Stimulated activated CD8-positive, alpha-beta memory T cell treated with anti-CD3 and anti-CD28 coated beads, Interleukin-12 subunit alpha, Interleukin-12 subunit beta, amount 100 ng/mL, for 24 hours (primary cell): ENCODE data around the gene TMTC3.
"Not testable (repeated sequence)": the region's sequence is repeated elsewhere in the genome, so short reads cannot be mapped to it uniquely, and the experiment has no call there.

Experiments
- DNase-seq: peaks from one replicate; pipeline ENCODE4 v3.0.0-alpha.2; 2020; ENCODE audit errors: extremely low read depth

Gene TMTC3

DNA sequence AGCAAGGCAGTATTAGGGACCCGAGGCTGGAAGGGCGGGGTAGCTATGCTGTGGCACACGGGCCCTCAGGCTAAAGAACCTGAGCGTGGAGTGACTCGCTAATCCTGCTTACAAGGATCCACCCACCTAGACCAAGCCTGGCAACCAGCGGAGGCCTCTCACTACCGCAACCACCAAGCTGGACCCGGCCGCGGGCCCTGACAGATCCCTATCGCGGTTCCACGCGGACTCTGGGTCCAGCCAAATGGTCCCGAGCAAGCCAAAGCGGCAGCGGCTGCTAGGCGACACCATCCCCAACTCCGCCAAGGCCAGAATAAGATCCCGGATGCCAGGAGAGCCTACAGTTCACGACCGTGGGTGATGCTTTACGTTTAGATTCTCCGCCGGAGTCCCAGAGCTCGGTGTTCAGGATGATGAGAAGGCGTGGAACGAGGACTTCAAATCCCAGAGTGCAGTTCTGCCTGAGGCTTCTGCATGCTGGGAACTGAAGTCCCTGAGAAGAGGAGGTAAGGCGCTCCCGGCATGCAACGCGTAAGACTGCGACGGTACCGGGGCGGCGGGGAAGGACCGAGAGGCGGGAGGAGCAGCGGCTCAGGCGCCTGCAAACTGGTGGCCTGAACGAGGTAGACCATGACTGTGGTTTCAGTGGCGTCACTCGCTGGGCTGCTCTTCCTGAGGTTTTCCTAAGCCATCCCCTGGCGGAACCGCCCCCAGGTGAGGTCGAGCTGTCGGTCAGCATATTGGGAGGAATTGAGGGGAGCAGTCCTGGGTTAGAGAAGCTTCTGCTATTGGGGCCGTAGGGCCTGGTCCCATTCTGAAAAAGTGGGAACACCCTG lies at the start of gene TMTC3, which contains the start of gene CEP290:
Gene TMTC3, plus strand, starts transcription at position 534 of the 836 bp plus-strand sequence. CDS start 6,009 bp downstream, outside the sequence.
Gene CEP290, minus strand, starts transcription at position 315 of the 836 bp plus-strand sequence. CDS start 781 bp downstream, outside the sequence.
- peak; percentile 77 for DNase-seq

DNA sequence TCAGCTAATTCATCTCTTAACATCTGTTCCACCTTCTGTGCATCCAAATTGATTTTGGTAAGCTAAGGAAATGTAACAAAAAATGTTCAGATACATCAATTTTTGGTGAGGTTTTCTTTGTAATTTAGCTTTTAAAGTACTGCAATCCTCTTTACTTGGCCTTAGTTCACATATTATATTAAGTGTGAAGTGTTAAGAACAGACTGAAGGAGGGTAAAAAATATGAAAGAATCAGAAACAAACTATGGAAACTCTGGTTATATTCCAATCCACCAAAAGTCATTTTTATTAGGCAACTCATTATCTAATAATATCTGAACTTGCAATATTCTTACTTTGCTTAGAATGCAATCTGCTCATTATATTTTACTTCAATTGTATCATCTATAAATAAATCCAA lies 49.3 kb upstream of the TMTC3 start:
- DNase-seq, result no peak

DNA sequence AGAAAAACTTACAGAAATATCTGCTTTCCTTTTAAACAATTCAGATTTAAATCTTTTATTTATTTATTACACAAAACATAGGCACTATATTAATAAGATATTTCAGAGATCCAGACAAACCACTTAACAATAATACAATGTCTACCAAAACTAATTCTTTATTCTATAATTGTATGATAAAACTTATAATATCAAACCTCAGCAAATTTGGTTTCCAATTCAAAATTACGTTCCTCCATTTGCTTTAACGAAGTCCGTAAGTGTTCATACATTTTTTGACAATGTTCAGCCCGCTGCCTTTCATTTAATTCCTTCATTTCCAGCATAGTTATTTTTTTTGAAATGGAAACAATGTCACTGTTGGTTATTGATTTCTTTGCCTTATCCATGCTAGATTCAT lies 48.5 kb upstream of the TMTC3 start:
- DNase-seq, result no peak

DNA sequence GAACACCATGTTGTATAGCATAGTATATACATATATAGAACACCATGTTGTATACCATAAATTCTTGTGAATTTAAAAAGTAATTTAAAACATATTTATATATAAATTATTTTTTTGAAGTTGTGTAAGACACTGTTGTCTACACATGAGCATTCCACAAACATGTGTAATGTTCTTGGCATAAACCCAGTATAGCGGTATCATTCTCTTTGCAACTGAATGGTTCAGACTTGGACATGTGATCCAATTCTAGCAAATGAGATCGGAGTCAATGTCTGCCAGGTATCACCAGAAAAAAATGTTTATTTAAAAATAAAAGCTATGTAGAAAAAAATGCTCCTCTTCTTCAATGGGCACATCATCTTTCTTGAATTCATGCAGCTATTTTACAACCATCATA lies 34.1 kb upstream of the TMTC3 start:
- no peak for DNase-seq

DNA sequence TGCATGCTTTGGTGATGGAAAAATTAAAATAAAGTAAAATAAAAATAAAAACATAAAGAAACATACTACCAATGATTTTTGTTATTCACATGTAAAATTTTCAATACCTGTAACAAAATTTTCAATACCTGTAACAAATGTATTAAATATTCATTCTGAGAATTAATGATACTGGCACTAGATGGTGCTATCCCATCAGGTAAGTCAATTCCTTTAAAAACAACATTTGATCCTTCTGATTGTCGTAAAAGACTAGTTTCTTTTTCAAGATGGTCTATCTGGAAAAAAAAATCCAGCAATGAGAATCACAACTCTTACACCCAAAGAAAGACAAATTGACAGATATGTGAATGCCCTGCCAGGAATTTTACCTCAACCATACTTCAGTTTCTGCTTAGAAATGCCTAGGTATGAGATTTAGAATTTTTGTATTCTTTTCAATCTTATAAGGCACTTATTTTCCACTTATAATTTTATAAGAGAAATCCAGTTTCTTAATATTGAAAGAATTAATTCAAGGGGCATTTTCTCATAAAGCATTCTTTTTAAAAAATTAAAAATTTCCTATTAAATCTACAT lies 30.9 kb upstream of the TMTC3 start:
- DNase-seq, result no peak

DNA sequence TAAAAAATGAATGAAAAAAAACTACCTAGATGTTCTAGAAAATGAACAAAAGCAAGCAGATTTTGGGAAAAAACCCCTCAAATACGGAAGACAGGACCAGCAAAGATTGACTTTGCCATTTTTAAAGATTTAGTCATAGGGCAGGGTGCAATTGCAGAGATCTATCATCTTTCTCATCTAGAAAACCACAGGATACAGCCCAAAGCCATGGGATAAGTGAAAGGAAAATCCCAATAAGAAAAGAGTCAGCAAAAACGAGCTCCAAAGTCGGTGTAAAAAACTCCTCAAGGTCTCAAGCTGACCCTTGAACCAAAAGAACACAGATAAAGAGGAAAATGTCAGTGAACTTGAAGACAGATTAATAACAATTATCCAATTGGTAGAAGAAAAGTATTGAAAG lies 28.2 kb upstream of the TMTC3 start:
- DNase-seq, result no peak

DNA sequence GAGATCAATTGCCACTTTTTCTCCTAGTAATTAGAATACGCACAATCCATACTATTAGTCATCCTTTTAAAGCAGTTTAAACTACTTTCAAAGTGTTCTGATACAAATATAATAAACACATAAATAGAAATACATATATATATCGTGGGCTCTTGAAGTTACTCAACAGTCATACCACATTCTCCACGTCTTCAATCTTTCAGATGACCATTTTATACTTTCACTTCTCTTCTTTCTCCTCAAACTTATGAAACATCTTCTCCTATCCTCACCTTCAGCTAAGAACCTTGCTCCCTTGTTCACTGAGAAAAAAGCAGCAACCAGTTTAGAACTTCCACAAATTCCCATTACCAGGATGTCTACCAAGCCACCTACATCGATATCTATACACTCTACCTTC lies 19.4 kb upstream of the TMTC3 start:
- DNase-seq, result no peak

DNA sequence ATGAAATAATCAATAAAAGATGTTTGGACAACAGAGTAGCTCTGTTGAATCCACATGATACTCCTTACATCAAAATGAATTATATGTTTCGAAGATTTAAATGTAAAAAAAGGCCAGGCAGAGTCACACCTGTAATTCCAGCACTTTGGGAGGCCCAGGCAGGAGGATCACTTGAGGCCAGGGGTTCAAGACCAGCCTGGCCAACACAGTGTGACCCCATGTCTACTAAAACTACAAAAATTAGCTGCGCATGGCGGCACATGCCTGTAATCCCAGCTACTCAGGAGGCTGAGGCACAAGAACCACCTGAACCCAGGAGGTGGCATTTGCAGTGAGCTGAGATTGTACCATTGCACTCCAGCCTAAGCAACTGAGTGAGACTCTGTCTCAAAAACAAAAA lies 15.0 kb upstream of the TMTC3 start:
- DNase-seq, result no peak

DNA sequence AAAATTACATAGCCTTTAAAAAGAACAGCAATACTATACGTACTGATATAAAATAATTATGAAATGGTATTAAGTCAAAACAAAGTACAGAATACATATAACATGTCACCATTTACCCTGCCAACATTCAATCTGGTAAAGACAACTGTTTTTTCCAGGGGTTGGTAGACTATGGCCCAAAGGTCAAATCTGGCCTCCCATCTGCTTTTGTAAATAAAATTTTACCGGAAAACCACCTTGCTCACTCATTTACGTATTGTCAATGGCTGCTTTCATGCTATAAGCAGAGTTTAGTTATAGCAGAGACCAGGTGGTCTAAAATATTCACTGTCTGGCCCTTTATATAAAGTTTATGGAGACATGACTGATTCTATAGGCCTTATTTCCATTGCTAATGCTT lies 14.3 kb upstream of the TMTC3 start:
- DNase-seq, result no peak

DNA sequence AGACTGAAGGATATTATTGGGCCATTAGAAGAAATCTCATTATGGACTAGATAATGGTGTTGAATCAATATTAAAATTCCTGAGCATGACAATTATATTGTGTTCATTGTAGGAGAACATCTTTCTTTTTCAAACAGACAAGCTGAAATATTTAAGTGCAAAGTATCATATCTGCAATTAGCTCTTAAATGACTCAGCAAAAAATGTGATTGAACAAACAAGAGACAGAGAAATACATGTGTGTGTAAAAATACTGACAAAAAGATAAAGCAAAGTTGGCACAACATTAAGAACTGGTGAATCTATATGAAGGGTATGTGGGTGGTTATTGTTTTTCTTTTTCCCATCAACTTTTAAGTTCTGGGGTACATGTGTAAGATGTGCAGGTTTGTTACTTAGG lies 9.7 kb upstream of the TMTC3 start:
- DNase-seq, result no peak

DNA sequence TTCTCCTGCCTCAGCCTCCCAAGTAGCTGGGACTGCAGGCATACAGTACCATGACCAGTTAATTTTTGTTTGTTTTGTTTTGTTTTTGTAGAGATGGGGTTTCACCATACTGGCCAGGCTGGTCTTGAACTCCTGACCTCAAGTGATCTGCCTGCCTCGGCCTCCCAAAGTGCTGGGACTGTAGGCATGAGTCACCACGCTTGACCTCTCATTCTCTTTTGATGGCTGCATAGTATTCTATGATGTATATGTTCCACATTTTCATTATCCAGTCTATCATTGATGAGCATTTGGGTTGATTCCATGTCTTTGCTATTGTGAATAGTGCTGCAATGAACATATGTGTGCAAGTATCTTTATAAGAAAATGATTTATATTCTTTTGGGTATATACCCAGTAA lies 8.9 kb upstream of the TMTC3 start:
- DNase-seq, result not testable (repeated sequence)

DNA sequence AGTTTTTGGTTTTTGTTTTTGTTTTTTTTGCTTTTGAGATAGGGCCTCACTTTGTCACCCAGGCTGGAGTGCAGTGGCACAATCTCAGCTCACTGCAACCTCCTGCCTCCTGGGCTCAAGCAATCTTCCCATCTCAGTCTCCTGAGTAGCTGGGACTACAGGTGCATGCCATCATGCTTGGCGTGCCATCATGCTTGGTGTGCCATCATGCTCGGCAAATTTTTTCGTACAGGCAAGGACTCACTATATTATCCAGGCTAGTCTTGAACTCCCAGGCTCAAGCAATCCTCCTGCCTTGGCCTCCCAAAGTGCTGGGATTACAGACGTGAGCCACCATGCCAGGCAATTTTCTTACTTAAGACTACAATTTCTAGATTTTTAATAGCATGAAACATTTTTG lies 2.4 kb upstream of the TMTC3 start:
- not testable (repeated sequence) for DNase-seq

DNA sequence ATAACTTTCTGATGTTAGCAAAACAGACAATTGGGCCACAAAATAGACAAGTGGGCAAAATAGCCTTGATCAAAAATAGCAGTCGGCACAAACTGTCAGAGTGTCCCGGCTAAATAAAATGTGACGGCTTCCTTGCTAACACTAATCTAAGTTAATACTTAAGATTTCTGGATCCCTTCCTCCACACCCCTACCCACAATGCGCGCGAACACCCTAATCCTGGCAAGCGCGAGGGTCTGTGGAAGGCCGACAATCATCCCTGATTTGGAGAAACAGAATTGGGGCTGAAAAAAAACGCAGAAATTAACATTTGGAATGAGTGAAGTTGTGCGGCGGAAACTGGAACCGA lies 708 bp upstream of the TMTC3 start:
- DNase-seq, result no peak

DNA sequence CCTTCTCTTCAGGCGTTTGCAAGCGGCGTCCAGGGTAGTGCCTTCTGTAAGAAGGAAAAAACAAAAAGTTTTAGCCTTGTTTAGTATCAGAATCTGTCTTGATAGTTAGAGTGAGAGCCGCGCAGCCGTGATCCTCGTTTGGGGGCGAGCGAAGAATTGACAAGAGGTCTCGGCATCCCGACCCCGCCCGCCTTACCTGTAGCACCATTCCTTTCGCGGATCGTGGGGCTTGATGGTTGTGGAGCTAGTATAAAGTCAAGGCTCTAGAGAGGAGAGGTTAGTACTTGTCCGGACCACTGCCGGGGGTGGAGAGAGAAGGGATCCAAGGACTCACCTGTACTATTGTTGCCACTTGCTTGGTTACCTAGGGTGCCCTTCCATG lies 494 bp downstream of the TMTC3 start:
- DNase-seq, result no peak

DNA sequence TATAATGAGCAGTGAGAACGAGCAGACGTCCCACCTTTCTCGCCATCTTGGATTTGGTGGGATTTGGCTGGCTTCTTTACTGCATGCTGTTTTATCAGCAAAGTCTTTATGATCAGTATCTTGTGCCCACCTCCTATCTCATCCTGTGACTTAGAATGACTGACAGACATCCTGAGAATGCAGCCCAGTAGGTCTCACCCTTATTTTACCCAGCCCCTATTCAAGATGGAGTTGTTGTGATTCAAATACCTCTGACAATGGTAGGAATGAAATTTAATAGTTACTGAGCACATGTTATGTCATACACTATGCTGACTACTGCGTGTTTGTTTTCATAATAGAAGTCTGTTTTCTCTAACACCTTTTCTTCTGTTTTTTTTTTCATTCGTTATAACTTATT lies 1.9 kb downstream of the TMTC3 start:
- DNase-seq, result no peak

DNA sequence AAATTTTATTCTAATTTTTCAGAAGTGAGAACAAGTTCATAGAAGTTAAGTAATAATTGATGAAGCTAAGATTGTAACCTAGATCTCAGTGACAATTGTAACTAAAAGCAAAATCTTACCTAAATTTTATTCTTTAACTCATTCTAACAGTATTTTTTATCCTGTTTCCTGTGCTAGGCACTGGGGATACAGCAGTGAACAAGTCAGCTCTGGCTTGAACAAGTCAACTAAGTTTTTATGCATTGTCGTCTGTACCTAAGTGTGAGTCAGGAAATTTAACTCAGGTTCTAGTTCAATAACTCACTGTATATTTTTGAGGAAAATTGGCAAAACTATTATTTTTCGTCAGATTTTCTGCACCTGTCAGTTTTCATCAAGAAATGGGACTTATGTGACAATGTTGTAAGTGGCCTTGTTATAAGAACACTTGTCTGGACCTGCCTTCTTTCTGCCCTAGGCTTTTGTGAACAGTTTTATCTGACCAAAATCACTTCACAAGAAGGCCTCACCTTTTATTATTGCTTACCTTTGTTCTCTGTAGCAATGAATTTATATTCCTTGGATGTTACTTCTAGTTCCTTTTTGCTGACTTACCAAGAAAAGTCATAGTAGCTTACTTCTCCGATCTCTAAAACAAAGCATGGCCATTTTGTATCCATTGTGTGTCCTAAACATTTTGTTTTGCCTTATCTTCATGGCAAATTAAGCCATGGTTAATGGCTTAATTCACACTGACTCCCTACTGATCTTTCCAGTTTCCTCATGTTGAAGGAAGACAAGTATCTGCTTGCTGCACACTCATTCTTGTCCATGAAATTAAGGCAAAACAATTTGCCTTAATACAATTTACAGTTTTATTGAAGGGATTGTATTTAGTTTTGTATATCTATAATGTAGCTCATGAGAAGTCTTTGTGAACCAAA lies 2.7 kb downstream of the TMTC3 start:
- DNase-seq, result no peak

DNA sequence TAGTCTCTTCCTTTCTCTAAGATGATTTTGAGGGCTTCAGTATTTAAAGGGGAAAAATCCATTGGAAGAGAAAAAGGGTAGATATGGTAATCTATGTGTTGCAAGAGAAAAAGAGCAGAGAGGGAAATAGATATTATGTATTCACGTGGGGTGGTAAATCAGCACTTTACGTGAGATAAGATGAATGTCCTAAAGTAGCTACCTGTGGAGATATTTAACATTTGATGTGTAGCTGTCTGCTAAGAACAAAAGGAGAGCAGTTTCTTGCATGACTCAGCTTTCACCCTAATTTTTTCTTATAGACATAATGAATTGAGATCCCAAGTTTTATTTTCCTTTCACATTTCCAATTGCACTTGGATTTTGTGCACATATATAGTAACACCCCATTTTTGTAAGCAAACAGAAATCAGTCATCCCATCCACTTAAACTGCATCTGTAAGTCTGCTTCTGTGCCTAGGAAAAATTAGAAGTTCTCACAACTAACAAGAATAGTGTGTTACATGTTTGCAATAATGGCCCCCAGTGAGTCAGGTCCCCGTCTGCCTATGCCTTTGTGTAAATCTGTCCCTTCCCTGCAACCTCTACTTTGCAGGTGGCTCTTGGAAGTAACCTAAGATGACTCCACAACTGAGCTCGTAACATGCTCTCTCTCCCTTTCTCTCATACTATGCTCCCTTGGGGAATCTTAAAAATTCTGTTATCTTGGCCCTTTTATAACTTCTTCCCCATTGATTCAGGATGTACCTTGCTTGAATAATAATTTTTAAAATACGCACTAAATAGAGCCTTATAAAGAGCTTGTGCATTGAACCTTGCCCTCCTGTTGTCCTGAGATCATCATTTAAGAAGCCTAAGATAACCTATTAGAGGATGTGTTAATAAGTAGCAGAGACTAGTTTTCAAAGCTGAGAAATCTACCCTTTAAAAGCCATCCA lies 3.7 kb downstream of the TMTC3 start:
- DNase-seq, result no peak

DNA sequence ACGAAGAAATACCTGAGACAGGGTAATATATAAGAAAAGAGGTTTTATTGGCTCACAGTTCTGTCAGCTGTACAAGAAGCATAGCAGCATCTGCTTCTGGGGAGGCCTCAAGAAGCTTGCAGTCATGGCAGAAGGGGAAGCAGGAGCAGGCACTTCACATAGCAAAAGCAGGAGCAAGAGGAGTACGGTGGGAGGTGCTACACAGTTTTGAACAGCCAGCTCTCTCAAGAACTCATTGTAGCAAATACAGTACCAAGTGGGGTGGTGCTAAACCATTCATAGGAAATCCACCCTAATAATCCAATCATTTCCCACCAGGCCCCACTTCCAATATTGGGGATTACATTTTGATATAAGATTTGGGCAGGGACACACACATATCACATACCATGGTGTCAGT lies 8.0 kb downstream of the TMTC3 start:
- no peak for DNase-seq

DNA sequence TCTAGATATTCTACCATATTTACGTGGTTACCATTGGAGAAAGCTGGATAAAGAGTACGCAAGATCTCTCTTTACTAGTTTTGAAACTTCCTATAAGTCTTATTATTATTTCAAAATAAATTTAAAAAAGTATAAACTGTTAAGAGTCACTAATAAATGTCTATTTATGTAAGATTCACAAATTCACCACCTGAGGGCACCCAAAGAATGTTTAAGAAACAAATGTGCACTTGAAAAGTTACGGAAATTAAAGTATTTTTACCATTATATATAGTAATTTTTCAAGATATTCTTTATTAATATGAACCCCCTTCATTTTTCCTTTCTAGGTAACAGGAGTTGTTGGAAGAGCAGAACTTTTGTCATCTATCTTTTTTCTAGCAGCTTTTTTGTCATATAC lies 11.9 kb downstream of the TMTC3 start:
- no peak for DNase-seq

DNA sequence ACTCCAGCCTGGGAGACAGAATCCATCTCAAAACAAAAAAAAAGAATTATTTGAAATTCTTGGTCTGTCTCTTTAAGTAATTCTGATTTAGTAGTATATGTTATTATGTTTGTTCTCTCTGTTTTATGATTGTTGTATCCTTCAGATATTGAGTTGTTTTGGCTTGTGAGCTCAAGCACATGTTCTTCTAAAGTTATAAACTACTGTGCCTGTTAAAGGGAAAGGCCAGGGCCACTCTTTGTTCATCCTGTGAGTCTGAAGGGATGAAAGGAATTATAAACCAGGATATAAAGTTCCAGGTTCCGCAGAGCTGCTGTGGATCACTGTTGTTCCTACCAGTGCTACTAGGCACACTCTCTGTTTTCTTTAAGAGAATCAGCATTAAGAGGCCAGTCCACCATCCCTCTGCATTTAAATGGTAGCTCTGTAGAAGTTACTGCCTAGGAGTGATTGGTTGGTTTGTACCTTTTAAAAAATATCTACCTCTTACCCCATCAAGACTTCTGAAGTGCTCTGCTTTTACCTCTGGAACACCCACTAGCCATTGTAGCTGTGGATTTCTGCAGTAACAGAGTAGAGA lies 14.1 kb downstream of the TMTC3 start:
- DNase-seq, result no peak

DNA sequence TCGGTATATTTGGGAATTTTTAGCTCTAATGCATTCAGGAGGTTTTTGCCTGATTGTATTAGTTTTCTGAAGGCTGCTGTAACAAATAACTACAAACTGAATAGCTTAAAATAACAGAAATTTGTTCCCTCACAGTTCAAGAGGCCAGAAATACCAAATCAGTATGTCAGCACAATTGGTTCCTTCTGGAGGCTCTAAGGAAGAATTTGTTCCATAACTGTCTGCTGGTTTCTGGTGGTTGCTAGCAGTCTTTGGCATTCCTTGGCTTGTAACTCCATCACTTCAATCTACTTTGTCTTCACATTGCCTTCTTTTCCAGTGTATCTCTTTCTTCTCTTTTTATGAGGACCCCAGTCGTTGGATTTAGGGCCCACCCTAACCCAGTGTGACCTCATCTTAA lies 21.3 kb downstream of the TMTC3 start:
- DNase-seq, result no peak
